Activated CD4-positive, alpha-beta T cell treated with anti-CD3 and anti-CD28 coated beads, Interleukin-2, amount 50 U/mL, for 48 hours (primary cell): ENCODE data around the gene CSK.
A peak's percentile ranks its signal among the peaks of the same experiment; 100 is the strongest.

ENCODE experiments used
- DNase-seq, 2 experiments: peaks; one replicate each; pipeline ENCODE4 v3.0.0-alpha.2; 2020

The CSK gene

DNA sequence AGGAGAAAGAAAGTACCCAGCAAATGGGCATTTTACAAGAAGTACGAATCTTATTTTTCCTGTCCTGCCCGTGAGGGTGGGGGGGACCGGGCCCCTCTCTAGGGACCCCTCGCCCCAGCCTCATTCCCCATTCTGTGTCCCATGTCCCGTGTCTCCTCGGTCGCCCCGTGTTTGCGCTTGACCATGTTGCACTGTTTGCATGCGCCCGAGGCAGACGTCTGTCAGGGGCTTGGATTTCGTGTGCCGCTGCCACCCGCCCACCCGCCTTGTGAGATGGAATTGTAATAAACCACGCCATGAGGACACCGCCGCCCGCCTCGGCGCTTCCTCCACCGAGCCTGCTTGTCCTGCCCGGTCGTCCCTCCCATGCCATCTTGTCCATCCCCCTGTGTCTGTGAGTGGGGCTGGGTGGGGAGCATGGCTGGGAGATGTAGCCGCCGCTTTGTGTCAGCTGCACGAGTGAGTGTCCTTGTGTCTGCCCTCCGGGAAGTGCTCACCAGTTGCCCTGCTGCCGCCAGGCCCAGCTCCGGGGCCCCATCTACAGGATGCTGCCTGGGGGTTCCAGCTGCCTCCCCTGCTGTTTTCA is 21.1 kb downstream of the CSK start:
- DNase-seq, result no peak

DNA sequence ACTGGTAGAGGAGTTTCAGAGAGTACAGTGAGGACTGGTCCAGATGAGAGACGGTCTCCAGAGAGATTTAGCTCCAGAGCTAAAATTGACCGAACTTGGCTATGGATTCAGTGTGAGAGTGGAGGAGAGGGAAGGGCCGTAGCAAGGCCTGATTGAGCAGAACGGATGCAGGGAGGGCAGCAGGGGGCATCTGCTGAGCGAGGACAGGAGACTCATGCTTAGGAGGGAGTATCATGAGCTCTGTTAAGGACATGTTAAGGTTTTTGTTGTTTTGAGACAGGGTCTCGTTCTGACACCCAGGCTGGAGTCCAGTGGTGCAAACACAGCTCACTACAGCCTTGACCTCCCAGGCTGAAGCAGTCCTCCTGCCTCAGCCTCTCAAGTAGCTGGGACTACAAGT is 23.1 kb downstream of the CSK start:
- DNase-seq, result no peak

DNA sequence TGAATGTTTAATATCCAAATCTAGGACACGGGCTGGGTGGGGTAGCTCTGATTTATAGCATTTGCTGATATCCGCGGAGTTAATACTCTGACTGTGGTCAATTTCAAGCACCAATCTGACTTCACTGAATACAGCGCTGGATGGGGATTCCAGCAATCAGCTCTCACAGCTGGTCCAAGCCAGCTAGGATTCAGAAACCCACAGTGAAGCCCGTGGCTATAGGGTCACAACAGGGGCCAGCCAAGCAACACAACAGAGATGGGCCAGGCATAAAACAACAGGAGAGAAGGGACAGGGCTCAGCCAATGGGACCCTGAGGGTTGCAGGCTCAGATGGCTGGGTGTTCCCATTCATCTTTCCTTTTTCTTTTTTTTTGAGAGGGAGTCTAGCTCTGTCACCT is 25.4 kb downstream of the CSK start:
- no peak for DNase-seq

DNA sequence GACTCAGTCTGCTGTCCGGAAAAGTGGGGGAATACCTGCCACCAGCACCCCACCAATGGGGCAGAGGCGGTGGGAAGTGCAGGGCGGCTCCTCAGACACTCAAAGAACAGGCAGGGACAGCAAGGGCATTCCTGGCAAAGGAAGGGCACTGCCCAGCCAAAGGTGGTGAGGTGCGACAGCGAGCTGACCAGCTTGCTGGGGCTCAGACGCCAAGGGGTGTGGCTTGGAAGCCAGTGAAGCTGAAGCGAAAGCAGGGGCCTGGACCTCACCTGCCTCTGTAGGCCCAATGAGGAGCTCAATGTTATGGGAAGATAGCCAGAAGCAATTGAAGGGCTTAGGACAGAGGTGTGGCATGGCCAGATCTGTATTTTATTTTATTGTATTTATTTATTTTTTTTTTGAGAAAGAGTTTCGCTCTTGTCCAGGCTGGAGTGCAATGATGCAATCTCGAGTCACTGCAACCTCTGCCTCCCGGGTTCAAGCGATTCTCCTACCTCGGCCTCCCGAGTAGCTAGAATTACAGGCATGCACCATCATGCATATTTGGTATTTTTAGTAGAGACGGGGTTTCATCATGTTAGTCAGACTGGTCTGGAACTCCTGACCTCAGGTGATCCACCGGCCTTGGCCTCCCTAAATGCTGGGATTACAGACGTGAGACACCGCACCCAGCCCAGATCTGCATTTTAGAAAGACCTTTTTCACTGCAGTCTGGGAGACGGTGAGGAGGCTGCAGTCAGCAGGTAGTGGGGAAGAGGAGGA is 26.4 kb downstream of the CSK start:
- no peak for DNase-seq

DNA sequence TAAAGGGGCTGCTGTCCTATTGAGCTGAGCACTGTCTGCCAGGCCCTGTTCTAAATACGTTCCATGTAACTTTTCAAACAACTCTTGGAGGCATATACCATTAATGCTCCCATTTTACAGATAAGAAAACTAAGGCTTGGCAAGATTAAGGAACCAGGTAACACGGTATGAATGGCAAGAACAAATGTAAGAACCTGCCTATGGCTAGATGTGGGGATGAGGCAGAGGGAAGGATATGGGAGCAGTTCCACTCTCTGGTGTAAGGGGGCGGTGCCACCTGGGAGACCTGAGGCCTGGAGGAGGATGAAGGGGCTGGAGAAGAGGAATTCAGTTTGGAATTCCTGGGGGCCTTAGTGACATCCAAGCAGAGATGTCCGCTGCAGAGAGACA is 27.0 kb downstream of the CSK start:
- DNase-seq, result no peak

DNA sequence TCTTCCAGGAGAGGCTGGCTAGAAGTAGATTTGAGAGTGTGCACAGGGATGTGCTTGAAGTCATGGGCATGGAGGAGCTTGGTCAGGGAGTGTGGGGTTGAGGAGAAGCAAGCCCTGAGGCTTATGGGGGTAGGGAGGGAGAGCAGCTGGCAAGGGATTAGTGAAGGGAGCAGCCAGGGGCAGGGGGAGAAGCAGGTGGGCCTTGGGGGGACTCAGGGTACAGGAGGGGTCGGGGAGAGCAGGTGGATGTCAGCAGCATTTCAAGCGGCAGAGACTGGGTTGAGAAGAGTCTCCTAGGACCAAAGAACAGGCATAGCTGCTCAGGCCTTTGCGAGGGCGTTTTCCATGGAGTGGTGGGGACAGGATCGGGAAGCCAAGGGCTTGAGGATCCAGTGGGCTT is 27.4 kb downstream of the CSK start:
- no peak for DNase-seq

DNA sequence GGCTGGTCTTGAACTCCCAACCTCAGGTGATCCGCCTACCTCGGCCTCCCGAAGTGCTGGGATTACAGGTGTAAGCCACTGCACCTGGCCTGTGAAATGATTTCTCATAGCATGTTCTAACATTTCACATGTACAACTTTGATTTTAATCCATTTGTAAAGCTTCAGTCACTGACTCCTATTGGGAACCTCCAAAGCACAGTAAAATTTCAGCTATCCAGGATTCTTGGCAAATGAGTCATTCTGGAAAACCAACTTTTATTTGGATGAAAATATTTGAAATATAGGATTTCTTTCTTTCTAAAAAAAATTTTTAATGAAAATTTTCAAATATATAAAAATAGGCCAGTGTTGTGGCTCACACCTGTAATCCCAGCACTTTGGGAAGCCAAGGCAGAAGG is 28.1 kb downstream of the CSK start:
- DNase-seq, result no peak

DNA sequence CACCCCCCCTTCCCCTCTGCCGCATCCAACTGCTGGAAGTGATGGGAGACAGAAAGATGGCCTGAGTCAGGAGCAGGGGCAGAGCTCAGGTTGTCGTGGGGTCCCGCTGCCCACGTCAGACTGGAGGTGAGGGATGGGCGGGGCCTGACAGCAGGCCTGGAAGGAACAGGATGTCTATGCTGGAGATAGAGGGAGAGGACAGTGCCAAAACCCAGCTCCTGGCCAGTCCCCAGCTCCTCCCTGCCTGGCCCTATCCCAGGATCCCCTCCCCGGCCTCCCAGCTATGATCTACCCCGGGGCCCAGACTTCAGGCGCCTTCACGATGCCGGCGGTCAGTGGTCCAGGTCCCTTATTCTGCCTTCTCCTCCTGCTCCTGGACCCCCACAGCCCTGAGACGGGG is 30.7 kb downstream of the CSK start, which contains the start of gene LMAN1L:
Gene LMAN1L (plus strand): TSS at position 303 of the 400 bp plus-strand sequence. CDS start 20 bp downstream, at position 323.
- no peak for DNase-seq

DNA sequence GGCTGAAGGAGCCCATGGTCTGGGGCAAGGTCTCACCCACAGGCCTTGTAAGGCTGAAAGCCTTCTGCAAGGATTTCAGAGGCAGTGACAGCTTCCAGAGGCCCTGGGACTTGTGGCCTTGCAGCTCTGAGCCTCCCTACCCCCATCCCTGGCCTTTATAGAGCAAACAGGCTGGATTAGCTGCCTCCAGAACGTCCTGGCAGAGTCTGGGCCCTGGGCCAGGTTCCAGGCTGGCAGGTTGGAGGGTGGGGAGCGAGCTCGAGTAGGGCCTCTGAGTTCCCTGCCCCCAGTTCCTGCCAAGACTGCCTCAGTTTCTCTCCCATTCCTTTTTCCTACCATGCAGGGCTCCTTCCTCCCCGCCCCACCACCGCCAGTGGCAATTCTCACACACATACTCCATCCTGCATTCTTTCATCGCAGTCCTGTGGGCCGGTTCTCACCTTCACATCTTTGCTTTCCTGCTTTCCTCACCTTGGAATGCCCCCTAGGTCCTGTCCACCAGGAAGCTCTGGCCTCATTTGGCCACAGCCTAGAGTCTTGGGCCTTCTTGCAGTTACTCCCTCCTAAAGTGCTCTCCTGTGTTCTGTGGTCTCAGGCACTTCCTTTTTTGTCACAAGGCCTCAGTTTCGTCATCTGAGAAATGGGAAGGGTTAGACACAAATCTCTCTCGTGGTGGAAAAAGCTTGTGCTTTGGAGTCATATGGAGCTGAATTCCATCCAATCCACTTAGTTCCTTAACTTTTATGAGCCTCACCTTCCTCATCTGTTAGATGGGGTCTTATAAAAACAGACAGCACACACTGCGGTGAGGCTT is 33.4 kb downstream of the CSK start:
- no peak for DNase-seq

DNA sequence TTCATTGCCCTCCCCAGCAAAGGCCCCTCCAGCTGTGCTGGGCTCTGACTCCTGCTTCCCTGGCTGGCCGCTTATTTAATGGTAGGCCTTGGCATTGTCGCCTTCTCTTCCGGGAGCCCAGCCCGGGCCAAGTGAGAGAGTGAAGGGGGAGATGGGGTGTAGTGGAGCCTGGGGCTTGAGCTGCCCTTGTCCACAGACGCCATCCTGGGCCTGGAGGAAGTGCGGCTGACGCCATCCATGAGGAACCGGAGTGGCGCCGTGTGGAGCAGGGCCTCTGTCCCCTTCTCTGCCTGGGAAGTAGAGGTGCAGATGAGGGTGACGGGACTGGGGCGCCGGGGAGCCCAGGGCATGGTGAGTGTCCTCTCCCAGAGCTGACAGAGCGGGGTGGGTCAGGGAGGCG is 34.1 kb downstream of the CSK start:
- DNase-seq, result no peak

DNA sequence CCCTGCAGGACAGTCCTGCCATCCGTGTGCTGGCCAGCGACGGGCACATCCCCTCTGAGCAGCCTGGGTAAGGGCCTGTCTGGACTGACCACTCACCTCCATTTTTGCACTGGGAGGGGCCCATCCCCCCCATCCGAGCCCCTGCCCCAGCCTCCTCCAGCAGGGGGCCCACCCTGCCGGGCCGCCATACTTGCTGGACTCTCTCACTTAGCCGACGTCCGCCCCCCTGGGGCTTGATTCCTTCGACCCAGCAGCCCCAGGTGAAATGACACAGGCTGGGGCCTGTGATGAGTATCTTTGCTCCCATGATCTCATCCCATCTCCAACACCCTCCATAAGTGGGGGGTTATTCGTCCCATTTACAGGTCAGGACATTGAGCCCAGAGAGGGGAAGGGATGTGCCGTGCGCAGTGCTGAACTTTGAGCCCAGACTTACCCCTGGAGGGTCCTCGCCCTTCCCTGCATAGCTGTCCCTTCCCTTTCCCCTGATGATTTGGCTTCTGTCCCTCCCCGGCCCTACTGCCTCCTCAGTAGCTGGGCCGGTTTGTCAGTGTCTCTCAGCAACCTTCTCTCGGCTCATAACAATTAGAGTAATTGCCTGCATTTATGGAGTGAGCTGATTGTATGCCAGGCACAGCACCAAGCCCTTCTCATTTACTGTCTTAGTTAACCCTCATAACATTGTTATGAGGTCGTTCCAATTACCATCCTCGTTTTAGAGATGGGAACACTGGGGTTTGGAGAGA is 34.9 kb downstream of the CSK start:
- DNase-seq, result no peak

DNA sequence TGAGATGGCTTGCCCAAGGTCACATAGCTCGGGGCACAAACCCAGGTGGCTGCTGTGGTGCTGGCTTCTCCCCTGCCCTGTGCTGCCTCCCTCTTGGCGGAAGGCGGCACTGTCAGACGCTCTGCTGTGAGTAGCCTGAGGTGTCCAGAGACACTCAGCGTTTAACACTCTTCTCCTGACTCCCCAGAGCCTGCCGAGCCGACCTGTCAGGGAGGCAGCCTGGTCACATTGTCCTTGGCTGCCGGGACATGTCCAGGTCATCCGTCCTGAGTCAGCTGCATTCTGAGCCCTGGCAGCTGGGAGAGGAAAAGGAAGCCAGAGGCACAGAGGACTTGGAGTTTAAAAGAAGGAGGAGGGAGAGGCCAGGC is 35.5 kb downstream of the CSK start:
- no peak for DNase-seq

DNA sequence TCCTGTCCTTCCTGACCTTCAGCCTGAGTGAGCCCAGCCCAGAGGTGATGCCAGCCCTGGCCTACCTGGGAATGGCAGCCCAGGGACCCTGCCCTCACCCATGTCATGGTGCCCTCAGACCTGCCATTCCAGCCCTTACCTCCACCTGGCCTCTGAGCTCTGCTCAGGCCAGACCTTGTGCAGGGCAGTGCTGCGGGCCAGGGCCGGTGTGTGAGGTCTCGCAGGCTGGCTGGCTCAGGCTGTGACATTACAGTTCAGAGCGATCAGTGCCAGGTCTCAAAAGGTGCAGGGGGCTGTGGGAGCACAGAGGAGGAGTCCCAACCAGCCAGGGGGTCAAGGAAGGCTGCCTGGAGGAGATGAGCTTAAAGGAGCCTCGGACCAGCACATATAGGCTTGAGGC is 38.2 kb downstream of the CSK start:
- no peak for DNase-seq

DNA sequence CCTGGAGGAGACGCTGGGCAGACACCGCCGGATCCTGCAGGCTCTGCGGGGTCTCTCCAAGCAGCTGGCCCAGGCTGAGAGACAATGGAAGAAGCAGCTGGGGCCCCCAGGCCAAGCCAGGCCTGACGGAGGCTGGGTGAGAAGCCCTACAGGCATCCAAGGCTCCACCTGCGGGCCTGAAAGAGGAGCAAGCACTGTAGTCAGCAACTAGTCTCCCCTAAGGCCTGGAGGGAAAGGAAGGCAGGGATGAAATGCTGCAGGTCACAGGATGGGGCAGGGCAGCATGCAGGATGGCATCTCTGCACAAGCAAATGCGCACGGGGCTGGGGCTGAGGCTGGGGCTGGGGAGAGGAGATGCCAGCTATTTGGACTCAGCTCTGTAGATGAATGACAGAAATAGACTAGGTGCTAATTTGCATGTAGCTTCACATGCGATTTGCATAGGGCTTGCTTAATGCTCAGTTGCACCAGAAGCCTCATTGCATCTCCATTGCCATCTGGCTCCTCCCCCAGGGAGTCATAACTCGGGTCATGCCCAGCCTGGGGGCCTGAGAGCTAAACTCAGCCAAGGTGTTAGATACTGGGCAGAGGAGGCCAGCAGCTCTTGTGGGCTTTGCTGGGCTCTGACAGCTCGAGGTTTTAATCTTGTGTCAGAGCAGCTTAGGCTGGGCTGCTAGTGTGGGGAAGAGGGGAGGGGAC is 39.4 kb downstream of the CSK start:
- no peak for DNase-seq

DNA sequence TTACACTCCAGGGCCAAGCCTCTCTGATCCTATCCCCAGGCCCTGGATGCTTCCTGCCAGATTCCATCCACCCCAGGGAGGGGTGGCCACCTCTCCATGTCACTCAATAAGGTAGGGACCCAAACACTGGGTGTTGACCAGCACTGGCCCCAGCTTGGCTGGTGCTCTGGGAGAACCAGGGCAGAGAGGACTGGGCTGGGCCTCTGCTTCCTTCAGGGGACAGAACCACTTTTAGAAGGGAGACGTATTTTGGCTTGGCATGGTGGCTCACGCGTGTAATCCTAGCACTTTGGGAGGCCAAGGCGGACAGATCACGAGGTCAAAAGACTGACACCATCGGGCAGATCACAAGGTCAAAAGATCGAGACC is 39.9 kb downstream of the CSK start:
- DNase-seq, result no peak

DNA sequence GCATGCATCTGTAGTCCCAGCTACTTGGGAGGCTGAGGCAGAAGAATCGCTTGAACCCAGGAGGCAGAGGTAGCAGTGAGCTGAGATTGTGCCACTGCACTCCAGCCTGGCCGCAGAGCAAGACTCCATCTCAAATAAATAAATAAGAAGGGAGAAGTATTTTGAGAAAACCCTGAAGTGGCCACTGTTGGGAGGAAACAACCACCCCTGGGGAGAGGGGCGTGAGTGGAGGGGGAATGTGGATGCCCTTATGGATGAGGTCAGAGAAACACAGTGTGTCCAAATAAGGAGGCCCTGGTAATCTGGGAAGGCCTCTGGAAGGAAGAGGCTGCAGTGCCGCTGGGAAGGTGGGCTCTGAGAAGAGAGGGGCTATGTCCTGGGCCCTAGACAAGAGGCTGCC is 40.4 kb downstream of the CSK start:
- no peak for DNase-seq

DNA sequence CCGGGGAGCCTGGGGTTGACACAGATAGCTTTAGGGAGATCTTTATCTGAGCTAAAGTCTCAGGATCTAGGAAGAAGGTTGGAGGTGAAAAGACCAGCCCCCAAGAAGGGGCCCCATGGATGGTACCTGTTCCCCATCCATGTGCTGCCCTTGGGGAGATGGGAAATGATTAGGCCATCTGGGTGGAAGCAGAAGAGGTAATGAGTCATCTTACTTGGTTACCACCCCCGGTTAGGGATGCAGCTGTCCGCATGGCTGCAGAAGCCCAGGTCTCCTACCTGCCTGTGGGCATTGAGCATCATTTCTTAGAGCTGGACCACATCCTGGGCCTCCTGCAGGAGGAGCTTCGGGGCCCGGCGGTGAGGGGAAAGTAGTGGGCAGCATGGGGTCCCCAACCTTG is 41.4 kb downstream of the CSK start:
- no peak for DNase-seq

DNA sequence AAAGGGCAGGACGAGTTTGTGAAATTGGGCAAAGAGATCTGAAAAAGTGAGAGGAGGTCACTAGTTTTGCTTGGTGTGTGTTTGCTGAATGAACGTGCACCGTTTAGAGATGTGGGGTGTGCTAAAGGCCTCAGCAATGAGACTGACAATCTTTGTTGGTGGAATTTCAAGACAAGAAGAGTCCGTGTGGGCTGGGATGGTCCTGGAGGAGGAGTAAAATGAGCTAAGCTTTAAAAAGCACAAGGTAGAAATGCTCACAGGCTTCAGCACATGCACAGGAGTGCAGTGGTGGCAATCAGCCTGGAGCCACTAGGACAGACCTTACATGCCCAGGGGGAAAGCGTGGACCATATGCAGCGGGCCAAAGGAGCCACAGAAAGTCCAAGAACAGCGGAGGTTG is 43.1 kb downstream of the CSK start:
- no peak for DNase-seq

DNA sequence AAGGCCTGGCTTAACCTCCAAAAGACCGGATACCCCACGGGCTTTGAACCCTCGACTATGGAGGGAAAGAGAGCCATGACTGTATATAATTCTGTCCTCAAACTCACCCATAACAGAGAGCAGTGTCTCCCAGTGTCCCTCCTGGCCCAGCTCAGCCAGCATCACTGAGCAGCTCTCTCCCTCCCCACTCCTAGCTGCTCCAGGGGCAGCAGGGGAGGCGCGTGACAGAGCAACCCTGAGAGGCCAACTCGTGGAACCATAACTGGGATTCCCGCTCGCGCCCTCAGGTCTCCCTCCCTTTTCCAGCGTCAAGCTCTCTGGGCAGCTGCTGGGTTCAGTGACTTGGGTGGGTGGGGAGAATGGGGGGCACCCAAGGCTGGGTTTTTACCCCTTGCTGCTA is 44.0 kb downstream of the CSK start:
- DNase-seq, result no peak

DNA sequence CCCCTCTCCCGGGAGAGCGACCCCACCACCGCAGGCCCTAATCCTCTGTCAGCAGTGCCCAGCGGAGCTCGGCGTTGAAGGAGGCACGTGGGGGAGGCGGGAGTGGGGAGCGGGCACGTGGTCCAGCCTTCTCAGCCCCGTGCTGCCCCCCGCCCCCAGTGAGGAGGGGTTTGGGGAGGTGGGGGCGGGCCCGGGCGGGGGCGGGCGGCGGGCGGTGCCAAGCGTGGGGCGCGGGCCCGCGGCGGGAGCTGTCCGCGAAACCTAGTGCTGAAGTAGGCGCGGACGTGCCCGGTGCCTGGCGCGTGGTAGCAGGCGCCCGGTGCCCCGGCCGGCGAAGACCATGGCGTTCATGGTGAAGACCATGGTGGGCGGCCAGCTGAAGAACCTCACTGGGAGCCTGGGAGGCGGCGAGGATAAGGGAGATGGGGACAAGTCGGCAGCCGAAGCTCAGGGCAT is 44.5 kb downstream of the CSK start, which contains the start of gene CPLX3:
Gene CPLX3 (plus strand): TSS at position 264 of the 456 bp plus-strand sequence. CDS start 77 bp downstream, at position 341.
- peak; percentile 40 to 45 for DNase-seq

DNA sequence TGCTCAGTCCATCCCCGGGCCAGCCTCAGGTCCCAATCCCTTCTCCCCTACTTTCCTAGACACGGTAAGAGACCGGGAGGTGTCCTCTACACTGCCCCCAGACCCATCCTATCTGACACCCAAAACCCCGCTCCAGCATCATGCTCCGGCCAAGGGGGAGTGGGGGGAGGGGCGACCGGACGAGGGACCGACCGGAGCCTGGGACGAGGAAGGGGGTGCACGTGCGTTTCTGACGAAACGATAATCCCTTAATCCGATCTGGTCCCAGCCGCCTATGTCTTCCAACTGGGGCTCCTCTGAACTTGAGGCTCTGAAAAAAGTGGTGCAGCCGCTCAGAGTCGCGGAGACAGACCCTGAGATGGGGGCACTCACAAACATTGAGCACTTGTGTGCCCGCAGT is 45.0 kb downstream of the CSK start:
- DNase-seq, result no peak

DNA sequence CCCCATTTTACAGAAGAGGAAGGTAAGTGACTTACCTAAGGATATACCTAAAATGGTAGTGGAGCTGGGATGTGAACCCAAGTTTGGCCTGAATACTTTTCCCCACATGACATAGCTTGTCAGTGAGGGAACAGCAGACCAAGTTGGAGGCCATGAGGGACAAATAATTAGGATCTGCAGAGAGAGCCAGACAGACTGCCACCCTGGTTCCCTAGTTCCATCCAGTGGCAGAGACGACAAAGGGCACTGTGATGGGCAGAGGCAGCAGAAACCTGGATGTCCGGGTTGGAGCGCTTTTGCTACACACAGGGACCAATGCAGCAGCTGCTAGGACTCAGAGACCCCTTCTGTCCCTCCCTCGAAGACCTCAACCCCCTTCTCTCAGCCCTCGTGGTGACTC is 45.7 kb downstream of the CSK start:
- no peak for DNase-seq

DNA sequence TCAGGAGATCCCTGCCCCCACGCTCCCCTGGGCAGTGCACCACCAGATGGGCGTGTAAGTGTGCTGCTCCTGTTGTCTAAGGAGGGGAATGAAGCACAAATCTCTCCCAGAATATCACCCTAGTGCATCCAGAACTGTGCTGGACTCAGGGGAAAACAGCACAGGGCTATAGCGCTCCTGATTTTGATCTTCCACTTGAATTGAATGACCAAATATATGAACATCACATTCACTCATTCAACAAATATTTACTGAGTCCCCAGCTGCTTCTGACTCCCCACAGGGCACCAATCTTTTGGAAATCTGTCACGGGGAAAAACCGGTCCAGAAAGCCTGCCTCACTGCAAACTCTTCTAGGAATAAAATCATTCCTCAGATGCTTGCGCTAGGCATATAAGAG is 47.0 kb downstream of the CSK start:
- DNase-seq, result no peak
